WTC11 (cell line): ENCODE results near the gene EXD3. TPM values are rescaled to one million over a fixed set of nuclear protein-coding genes. Genes with fewer than 3 reads are reported as not detected.

Source experiments
- ATAC-seq: fragments of 200-7000 bp; cut with Tn5 transposase; 2 replicates; pipeline ENCODE4 v1.10.0; 2021; ENCODE audit warnings: mild to moderate bottlenecking, moderate library complexity
- CTCF ChIA-PET: fragments of 300-600 bp; sonication (Branson Sonifier 250); formaldehyde crosslinking; loops from one replicate; lab custom pipeline; 2021; ENCODE audit warnings: antibody characterized with exemption; lab: Charles Lee
- POLR2A ChIA-PET: fragments of 350-600 bp; sonication (Branson Sonifier 250); formaldehyde crosslinking; loops from one replicate; lab custom pipeline; 2021; ENCODE audit warnings: antibody characterized with exemption; lab: Charles Lee
- DNase-seq: peaks from one replicate; pipeline ENCODE4 v3.0.0; 2021; ENCODE audit warnings: low spot score
- H3K27ac Mint-ChIP-seq: 2 replicates; pipeline ENCODE4 v1.8.0; 2021; ENCODE audit warnings: mixed read lengths
- H3K27me3 Mint-ChIP-seq: 2 replicates; pipeline ENCODE4 v1.8.0; 2021; ENCODE audit warnings: low read depth, mild to moderate bottlenecking, moderate library complexity, mixed read lengths
- H3K36me3 Mint-ChIP-seq: 2 replicates; pipeline ENCODE4 v1.8.0; 2021; ENCODE audit warnings: mixed read lengths
- H3K4me1 Mint-ChIP-seq: 2 replicates; pipeline ENCODE4 v1.8.0; 2022; ENCODE audit warnings: mixed read lengths
- H3K4me3 Mint-ChIP-seq: 2 replicates; pipeline ENCODE4 v1.8.0; 2021; ENCODE audit warnings: mild to moderate bottlenecking, moderate library complexity, mixed read lengths
- H3K9me3 Mint-ChIP-seq: 2 replicates; pipeline ENCODE4 v1.8.0; 2021; ENCODE audit warnings: mixed read lengths
- AFF4 ChIP-seq: sonication (generic); formaldehyde crosslinking; IDR thresholded peaks from 2 replicates; pipeline ENCODE4 v1.8.1; 2023; ENCODE audit warnings: mild to moderate bottlenecking, missing genetic modification reagents, borderline replicate concordance
- ARID4B ChIP-seq: sonication (generic); formaldehyde crosslinking; IDR thresholded peaks from 2 replicates; pipeline ENCODE4 v1.8.0; 2023; ENCODE audit warnings: missing genetic modification reagents, mild to moderate bottlenecking, borderline replicate concordance
- EMX1 ChIP-seq: fragments of 250-450 bp; sonication (Bioruptor Pico); IDR thresholded peaks from 2 replicates; pipeline ENCODE4 v1.8.0; 2021; ENCODE audit warnings: mild to moderate bottlenecking
- JUN ChIP-seq: sonication (generic); formaldehyde crosslinking; IDR thresholded peaks from 2 replicates; pipeline ENCODE4 v1.8.0; 2023; ENCODE audit warnings: mild to moderate bottlenecking, missing genetic modification reagents
- NFYB ChIP-seq: sonication (generic); formaldehyde crosslinking; conservative IDR thresholded peaks from 2 replicates; pipeline ENCODE4 v1.8.0; 2022; ENCODE audit warnings: low read depth, missing genetic modification reagents
- TCF7 ChIP-seq: sonication (generic); formaldehyde crosslinking; IDR thresholded peaks from 2 replicates; pipeline ENCODE4 v1.8.0; 2022; ENCODE audit warnings: mild to moderate bottlenecking, low read depth, missing genetic modification reagents, moderate library complexity
- USF2 ChIP-seq: sonication (generic); formaldehyde crosslinking; IDR thresholded peaks from 2 replicates; pipeline ENCODE4 v1.8.1; 2023; ENCODE audit warnings: mild to moderate bottlenecking, missing genetic modification reagents, moderate library complexity
- ZNF232 ChIP-seq: sonication (generic); formaldehyde crosslinking; IDR thresholded peaks from 2 replicates; pipeline ENCODE4 v1.8.0; 2022; ENCODE audit warnings: mild to moderate bottlenecking, missing genetic modification reagents
- ZNF263 ChIP-seq: sonication (generic); formaldehyde crosslinking; IDR thresholded peaks from 2 replicates; pipeline ENCODE4 v1.8.1; 2022; ENCODE audit warnings: low read depth, mild to moderate bottlenecking, moderate library complexity, missing genetic modification reagents
- ZNF425 ChIP-seq: fragments of 250-450 bp; sonication (Bioruptor Pico); conservative IDR thresholded peaks from 2 replicates; pipeline ENCODE4 v1.9.0; 2021; ENCODE audit warnings: mild to moderate bottlenecking
- total RNA-seq: library from RNA; stranded (reverse); gene quantifications from 3 replicates; pipeline ENCODE4 v1.2.3, GENCODE V29; 2021

EXD3 gene
- total RNA-seq, 1 experiment from 2014 or later = 21.2 TPM

- ATAC-seq = no peak
- DNase-seq = no peak
- POLR2A ChIA-PET = no interaction called here
- Mint-ChIP-seq H3K27ac (no peak overlapping the region), H3K4me3 (no peak overlapping the region)
- TF ChIP-seq EMX1 (CRISPR knock-in tag) (no peak), USF2 (CRISPR knock-in tag) (no peak), ZNF263 (CRISPR knock-in tag) (no peak), AFF4 (no peak), JUN (CRISPR knock-in tag) (no peak), ZNF425 (CRISPR knock-in tag) (no peak), TCF7 (CRISPR knock-in tag) (no peak), ARID4B (CRISPR knock-in tag) (no peak)
- TF ChIP-seq, all 79 proteins: peak for 0
- Mint-ChIP-seq H3K27me3 (no peaks in the 10 kb centered on the region), H3K36me3 (no peaks in the 10 kb centered on the region), H3K9me3 (no peaks in the 10 kb centered on the region), H3K4me1 (peaks cover 10% of the 10 kb centered on the region)
- CTCF ChIA-PET = no interaction called here
Measured at GRCh38 chr9:137449931-137450538, 27.1 kb upstream of the EXD3 start.

- no peak overlapping the region for H3K27ac Mint-ChIP-seq
- no peak for TF ChIP-seq ZNF232 (CRISPR knock-in tag)
- no peak for TF ChIP-seq NFYB (CRISPR knock-in tag)
- CTCF ChIA-PET = no interaction called here
- H3K36me3 Mint-ChIP-seq = no peaks in the 10 kb centered on the region
- ATAC-seq (no peak), DNase-seq (no peak)
- peaks cover 3% of the 10 kb centered on the region for H3K4me1 Mint-ChIP-seq
- no peak overlapping the region for H3K4me3 Mint-ChIP-seq
- H3K9me3 Mint-ChIP-seq = no peaks in the 10 kb centered on the region
- POLR2A ChIA-PET = no interaction called here
- no peaks in the 10 kb centered on the region for H3K27me3 Mint-ChIP-seq
Measured at GRCh38 chr9:137449081-137449844, 26.3 kb upstream of the EXD3 start.
